GM12864 (cell line): ENCODE results near the gene MAOA.

Experiments
- DNase-seq: peaks from one replicate; pipeline ENCODE4 v3.0.0-alpha.2; 2011; ENCODE audit warnings: low read depth
- H3K4me3 ChIP-seq: 2 replicates; pipeline ENCODE4 v1.5.1; 2011; ENCODE audit warnings: mild to moderate bottlenecking, low read depth, low read length, control low read depth
- TF ChIP-seq, protein P1 (sequence below): IDR thresholded peaks from 2 replicates; pipeline ENCODE4 v1.5.1; 2011; ENCODE audit warnings: low read depth, mild to moderate bottlenecking, moderate library complexity, low read length, control low read depth, inconsistent platforms; ENCODE audit errors: missing control alignments

MAOA gene

DNA sequence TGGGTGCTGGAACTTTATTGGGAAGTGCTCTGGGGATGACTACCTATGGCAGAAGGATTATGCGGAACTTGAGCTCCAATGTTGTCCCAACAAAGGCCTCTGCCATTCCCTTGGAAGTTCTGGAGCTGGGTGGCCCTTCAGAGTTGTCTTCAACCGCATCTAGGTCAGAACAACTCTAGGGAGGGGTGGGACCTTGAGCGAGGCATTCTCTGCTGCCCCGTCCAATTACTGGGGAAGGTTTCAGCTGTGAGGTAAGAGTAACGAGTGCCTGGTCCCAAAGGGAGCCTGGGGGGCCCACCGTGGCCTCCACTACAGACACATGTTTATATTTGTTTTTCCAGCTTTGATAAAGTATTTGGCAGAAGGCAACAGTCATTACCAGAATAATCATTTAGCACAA lies 79.4 kb downstream of the MAOA start:
- TF ChIP-seq, protein P1, sequence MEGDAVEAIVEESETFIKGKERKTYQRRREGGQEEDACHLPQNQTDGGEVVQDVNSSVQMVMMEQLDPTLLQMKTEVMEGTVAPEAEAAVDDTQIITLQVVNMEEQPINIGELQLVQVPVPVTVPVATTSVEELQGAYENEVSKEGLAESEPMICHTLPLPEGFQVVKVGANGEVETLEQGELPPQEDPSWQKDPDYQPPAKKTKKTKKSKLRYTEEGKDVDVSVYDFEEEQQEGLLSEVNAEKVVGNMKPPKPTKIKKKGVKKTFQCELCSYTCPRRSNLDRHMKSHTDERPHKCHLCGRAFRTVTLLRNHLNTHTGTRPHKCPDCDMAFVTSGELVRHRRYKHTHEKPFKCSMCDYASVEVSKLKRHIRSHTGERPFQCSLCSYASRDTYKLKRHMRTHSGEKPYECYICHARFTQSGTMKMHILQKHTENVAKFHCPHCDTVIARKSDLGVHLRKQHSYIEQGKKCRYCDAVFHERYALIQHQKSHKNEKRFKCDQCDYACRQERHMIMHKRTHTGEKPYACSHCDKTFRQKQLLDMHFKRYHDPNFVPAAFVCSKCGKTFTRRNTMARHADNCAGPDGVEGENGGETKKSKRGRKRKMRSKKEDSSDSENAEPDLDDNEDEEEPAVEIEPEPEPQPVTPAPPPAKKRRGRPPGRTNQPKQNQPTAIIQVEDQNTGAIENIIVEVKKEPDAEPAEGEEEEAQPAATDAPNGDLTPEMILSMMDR = no peak
- DNase-seq = no peak
- no peak overlapping the region for H3K4me3 ChIP-seq

DNA sequence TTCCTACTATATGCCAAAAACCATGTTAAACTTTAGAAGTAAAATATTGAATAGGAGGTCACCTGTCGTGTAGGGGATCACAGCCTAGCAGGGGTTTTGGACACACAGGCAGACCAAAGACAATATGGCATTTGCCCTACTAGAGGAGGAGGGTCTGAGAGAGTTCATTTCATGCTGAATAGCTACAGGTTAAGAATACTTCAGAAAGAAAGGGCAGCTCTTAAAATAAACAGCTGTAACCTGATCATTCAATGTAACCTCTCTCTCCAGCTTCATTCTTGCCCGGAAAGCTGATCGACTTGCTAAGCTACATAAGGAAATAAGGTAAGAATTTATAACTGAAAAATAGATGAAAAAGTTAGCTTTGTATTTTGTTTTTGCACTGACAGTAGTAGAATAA lies 79.9 kb downstream of the MAOA start:
- DNase-seq = no peak

DNA sequence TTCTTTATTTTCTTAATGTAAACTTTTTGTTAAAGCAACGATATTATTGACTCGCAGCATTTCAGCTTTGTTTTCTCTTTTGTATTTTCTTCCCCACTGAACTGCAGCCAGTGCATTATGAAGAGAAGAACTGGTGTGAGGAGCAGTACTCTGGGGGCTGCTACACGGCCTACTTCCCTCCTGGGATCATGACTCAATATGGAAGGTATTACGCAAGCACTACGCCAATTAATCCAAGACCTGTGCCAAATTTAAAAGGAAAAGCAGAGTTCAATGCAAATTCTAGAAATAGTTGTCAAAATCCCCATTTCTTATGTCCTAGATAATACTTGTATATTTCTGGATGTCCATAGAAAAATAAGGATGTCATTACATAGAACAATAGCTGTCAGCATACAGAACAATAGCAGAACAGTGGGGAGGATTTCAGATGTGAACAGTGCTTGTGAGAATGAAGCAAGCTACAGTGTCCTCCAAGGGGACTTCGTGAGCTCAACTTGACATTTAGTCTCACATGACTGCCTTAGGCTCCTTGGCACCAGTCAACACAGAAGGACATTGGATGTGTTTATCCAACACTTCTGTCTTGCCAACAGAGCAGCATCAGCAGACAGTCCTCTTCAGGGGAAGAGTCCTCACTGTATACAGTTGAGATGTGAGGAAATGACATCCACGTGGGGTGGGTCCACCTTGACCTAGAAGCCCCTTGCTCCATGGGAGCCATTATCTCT lies 85.9 kb downstream of the MAOA start:
- no peak for DNase-seq
- TF ChIP-seq, protein P1 = no peak
- H3K4me3 ChIP-seq = no peak overlapping the region

More for the DNA sequence above, 79.9 kb downstream of the MAOA start:
- H3K4me3 ChIP-seq = no peak overlapping the region
- TF ChIP-seq, protein P1 = no peak

DNA sequence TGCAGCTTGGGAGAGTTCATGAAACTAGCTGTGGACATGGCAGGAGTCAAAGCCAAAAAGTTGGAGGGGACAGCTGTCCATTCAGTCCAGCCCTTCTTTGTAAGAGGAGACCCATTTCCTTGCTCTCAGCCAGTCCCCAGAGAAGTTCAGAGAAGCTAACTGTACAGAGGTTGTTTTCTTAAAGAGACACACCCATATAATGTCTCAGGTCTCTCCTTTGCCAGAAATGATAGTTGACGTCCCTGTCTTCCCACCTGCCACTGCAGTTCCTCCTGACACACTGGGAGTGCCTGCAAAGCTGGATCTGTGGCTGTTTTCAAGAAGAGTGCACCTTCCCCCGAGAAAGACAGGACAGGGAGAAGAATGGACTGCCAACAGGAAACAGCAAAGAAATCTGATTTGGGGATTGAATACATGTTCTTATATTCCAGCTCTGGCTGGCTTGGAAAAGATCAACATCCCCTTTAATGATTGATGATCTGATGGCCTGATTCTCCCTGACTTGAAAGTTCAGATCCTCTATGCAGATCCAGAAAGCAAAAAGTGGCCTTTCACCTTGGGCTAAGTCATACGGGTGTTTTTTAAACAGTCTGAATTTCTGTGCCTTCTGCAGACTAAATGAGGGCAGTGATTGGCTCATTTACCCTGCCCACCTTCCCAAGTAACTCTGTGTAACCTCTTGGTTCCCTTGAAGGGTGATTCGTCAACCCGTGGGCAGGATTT lies 87.2 kb downstream of the MAOA start:
- TF ChIP-seq, protein P1 = no peak
- no peak overlapping the region for H3K4me3 ChIP-seq
- no peak for DNase-seq

DNA sequence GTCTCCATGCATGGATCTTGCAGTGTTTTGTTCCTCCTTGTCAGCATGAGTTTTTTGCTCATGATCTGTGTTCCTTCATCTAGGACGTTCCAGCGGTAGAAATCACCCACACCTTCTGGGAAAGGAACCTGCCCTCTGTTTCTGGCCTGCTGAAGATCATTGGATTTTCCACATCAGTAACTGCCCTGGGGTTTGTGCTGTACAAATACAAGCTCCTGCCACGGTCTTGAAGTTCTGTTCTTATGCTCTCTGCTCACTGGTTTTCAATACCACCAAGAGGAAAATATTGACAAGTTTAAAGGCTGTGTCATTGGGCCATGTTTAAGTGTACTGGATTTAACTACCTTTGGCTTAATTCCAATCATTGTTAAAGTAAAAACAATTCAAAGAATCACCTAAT lies 88.2 kb downstream of the MAOA start:
- DNase-seq = no peak
- H3K4me3 ChIP-seq = no peak overlapping the region
- TF ChIP-seq, protein P1 = no peak

DNA sequence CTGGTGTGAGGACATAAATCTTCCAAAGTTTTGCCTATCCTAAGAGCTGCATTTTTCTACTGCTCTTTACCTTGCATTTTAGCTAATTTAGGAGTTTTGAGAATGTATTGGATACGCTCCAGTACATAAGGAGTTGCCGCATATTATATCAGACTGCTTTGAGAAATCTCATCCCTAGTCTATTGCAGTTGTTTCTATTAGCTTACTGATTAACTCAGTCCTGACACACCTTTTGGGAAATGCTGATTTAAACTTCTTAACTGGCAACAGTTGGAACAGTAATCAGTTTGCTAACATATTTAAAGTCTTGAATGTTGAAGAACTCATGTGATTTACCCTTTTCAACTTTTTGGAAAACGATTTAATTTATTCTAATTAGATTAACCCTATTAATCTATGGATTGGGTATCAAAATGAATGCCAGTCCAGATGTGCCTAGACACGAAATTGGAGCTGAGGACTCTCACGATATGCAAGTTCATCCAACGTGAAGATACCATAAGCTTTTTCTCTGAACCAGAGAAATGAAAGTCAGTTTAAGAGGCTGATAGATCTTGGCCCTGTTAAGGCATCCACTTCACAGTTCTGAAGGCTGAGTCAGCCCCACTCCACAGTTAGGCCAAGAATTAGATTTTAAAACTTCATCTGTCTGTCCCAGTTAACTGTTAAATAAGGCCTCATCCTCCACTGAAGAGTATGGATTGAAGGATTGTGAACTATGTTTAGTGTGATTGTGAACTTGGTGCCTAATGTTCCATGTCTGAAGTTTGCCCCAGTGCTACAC lies 90.0 kb downstream of the MAOA start:
- no peak for DNase-seq
- no peak overlapping the region for H3K4me3 ChIP-seq
- TF ChIP-seq, protein P1 = no peak
